IPS-NIHi7 (cell line): ENCODE data around the gene RAB15.

Source experiments
- DNase-seq: peaks from one replicate; pipeline ENCODE4 v3.0.0; 2012; ENCODE audit warnings: mixed read lengths; ENCODE audit errors: extremely low spot score

The RAB15 gene

DNA sequence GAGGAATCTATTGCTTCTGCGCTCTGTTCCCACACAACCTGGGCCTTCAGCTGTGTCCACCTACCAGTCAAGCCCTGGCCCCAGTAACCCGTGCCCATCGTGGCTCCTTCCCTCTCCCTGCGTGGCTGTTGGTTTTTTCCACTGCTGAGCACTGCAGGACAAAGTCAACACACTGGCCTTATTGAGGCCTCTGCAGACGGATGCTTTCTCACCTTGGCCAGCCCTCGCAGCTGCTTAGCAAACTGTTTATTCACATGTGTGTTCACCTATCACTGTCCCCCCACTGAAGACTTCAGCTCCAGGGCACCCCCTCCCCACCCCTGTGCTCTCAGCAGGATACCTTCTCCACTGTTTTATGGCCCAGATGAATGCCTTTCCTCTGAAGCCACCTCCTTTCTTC is 16.8 kb downstream of the RAB15 start:
- no peak for DNase-seq

DNA sequence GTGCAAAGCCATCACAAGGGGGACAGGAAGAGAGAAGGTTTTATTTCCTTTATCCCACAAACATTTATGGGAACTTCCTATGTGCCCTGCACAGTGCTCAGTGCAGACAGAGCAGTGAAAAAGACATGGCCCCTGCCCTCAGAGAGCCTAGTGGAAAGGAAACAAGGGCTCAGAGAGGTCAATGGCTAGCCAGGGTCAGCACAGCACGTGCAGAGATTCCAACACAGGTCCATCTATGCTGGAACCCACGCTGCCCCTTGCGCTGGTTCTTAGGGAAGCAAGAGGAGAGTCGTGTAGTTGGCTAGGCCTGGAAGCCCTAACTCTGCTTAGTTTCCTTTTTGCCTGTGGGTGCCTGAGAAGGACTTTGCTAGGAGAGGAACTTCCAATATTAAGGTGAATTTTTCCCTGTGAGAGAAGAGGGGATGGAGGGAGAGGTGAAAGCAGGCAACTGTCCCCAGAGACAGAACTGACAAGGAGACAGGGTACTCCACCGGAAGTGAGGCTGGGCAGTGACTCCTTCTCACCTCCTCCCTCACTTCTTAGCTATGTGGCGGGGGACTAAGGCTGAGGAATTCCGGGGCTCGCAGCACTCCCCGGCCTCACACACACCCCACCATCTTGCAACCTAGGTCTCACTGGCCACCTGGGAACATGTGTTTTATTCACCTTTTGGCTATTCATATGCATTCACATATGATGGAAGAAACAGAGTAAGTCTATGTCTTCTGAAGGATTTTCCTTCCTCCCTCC is 17.5 kb downstream of the RAB15 start:
- no peak for DNase-seq

DNA sequence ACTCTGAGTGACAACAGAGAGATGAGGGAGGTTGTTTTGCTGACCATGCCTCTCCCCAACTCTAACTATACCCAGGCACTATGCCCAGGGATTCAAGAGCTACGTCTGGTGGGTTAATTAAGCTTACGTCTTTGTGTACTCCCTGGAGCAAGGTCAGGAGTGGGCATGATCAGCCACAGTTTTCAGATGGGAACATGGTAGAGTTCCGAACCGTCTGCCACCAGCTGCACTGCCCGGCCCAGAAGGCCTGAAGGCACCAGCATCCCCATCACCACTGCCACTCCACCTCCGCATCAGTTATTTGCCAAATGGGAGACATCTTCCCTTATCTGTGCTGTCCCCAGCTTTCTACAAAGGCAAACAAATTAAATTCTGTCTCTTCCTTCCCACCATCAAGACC is 18.5 kb downstream of the RAB15 start:
- DNase-seq: no peak

DNA sequence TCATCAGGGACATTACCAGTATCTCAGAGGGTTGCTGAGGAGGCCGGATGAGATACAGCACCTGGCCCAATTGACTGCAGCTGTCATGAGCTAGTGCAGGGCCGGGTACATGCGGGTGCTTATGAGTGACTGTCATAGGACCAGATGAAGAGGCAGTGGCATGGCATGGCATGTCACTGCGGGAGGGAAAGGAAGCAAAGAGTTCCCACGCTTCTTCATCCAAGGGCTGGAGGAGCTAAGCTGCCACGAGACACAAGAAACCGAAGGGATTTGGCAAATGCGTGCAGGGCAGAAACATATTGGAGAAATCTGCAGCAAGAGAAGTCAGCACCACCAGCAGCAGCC is 18.9 kb downstream of the RAB15 start:
- DNase-seq: no peak

DNA sequence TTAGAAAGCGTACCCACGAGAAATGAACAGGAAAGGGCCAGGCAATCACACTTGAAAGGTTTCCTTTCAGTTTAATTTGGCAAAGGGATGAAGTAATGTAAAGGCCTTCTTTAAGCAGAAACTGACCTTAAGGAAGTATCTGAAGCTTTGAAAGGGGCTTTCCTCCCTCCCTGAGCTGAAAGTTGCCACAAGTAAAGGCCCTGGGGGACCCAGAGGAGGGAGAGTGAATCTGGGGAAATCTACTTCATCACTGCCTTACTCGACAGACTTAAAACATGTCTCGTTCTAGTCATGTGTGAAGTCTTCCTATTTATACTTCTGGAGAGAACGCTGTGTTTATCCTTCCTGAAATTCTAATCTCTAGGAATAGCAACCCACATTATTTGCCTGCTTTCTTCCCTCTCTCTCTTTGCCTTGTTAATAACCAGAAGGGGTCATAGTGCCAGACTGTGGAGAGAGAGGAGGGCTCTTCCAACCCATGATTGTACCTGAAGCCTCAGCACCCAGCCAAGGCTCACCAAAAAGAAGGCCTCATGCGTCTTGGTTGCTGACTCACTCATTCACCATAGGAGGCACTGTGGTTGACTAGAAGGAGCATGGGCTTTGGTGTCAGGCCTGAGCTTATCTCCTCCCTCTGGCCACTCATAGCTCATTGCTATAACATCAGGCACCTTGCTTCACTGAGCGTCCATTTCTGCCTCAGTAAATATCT is 19.4 kb downstream of the RAB15 start:
- peak; percentile 68 for DNase-seq

DNA sequence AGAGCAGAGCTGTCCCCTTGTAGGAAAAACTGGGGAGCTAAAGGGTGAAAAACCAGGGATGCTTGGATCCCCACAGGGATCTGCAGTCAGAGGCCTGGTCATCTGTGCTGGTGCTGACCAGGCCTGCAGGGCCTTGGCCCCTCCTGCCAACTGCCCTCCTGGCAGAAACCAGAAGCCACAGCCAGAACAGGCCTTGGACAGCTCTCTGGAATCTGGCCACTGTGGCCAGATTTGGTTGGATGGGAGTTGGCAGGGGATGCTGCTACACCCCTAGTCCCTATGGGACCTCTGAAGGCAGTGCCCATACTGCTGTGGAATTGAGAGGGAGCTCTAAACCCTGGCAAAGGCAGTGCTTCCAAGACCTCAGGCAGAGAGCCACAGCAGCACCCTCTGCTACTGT is 20.4 kb downstream of the RAB15 start:
- no peak for DNase-seq

DNA sequence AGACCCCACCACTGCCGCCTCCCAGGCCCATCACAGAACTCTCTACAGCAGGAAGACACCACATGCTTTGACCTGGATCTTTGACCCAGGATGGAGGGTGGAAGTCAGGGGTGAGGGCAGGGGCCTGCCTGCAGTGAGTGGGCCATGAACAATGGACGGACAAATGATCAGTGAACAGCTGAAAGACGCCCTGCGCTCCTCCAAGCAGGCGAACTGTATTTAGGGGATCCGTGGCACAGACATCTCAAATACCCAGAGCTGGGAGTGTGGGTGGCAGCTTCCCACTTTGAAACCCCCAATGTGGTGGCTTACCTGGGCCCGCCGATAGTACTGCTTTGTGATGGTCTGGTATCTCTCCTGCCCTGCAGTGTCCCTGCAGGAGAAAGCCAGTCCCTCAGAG is 20.8 kb downstream of the RAB15 start:
- DNase-seq: no peak

DNA sequence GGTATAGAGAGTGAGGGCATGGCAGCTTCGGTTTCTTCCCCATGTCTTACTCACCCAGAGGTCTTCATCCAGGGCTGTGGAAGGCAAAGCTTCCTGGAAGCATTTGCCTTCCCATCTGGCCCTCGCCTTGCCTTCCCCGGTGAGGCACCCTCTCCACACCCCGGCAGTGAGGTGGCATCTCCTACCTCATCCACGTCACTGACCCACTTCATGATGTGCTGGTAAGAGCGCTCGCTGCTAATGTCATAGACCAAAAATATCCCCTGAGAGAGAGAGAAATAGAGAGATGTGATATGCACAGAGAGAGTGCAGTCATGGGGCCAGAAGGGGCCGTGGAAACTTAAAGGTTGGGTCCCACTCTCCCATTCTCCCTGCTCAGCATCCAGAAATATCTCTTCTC is 21.2 kb downstream of the RAB15 start:
- DNase-seq: no peak

DNA sequence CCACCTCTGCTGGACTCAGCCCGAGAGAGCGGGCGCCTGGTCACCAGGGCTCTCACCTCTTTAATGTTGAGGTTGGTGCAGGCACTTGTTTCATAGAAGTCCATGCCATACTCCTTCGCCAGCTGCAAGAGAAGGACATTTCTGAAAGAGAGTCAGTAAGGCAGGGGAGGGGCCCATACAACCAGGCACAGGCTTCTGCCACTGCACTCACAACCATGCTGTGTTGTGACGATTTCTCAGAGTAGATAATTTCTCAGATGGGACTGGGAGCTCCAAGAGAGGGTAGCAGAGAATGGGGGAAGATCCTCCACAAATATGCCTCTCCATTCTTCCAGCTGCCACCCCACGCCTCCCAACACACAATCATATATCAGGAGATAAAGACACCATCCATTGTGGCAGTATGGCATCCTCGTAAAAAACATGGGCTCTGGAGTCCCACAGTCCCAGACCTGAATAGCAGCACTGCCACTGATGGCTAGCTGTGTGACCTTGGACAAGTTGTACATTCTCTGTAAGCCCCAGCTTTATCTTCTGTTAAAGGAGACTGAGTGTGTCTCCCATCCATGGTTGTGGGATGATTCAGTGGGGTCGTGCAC is 23.4 kb downstream of the RAB15 start:
- no peak for DNase-seq

DNA sequence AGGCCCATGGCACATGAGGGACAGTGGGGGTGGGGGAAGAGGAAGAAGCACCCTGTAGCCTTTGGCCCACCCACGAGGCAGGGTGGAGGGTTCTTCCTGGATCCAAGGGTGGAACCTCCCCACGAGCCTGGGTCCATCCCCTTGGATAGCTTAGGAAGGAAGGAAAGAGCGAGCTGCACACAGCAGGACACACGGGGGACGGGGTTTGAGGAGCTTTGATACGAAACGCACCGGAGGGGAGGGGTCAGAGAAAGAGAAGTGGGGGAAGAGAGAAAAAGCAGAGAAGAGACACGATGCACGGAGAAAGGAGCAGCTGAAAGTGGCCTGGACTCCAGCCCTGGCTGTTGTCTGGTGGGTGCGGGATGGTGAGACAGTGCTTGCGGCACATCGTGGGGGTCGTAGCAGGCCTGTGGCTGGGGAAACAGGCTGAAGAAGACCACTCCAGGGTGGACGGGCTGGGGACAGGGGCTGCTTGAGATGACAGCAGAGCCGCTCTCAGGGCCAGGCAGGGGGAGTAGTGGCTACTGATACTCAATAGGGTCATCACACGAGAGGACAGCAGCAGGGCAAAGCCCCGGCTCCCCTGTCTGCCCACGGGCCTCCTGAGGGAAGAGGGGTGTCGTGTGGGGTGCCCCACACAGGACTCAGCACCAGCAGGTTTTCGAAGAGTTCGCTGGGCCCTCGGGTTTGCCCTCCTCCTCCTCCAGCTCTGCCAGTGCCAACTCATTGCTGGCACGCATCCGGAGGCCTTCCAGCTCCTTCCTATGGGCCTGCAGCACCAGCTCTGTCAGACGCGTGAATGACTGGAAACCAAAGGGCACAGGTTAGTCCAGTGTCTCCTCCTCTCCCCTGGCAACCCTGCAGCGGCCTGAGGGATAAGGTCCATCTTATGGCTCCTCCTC is 24.2 kb downstream of the RAB15 start:
- DNase-seq: no peak

DNA sequence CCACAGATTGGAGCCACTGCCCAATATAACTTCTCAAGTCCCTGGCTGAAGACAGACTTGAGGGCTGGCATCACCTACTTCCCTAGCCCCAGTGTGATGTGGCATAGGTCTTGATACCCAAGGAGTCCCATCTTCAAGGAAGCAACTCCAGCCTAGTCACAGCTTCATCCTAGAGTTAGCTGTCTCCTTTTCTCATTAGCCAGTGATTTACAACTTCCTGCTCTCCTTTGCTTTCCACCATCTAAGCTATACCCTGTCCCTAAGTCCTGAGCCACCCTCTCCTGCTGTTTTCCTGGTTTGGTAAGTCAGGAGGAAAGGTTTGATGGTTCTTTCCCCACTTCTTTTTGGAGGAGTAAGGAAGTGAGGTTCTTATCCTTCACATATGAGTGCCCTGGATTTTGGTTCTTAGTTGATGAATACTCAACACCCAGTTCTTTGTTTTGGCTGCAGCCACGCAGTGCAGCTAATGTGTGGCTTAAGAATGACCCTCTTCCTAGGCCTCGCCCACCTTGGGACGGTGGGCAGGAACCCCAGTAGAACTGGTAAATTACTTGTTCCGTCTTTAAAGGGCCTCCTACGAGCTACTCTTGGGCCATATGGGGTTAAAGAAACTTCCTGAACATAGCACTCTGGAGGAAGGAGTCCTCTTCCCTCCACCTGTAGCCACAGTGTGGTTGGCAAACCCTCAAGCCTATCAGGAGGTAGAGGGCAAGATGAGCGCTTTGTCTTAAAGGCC is 25.7 kb downstream of the RAB15 start:
- no peak for DNase-seq

DNA sequence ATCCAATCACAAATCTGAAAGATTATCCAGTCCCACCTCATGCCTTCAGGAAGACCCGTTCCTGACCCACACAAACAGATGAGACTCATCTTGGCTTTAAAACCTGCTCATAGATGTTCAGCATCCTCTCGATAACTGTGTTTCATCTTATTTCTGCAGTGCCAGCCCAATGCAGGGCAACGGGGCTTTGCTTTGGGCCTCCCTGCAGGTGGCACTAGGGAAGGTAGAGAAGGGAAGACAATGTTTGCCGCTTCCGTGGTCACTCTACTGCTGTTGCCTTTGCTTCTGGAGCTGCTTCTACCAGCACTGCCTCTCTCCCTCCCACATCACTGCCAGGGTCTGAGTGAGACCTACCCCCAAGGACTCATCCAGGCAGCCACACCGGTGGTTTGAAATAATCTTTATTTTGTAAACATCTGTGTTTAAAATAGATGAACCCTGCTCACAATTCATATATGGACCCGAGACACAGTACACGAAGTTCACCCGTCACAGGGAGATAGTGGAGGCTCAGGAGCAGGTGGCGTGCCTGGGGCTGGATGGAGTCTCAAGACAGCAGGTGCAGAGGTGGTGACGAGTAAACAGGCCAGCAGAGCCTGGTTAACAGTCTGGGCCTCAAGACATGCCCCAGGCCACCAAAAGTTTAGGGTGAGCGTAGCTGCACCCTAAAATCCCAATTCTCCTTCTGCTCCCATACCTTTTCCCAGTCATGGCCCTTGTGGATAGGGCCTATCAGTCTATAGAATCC is 26.5 kb downstream of the RAB15 start:
- no peak for DNase-seq

DNA sequence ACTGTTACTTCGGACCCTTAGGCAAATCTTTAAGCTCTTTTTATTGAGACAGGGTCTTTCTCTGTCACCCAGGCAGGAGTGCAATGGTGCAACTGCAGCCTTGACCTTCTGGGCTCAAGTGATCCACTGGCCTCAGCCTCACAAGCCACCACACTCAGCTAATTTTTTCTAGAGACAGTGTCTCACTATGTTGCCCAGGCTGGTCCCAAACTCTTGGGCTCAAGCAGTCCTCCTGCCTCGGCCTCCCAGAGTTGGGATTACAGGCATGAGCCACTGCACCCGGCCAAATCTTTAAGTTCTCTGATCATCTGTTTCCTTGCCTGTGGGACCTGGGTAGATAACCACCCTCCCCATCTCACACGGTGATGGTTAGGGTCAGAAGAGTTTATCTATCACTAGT is 27.3 kb downstream of the RAB15 start:
- DNase-seq: no peak

DNA sequence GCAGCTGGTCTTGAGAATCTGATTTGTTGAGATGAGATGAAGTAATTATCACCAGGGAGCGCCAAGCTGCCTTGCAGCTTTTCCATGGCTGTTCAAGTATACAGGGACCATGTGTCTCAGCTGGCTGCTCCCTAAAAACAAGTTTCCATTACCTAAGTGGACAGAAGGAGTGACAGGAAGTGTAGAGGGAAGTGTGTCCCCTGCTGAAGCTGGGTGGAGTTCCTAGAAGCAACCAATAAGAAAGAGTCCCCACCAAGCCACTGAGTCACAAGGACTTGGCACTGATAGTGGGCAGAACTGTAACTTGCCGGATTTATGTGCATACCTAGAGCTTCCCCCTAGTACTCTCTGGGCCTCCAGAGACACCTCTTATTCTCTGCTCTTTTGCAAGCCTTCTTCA is 28.1 kb downstream of the RAB15 start:
- no peak for DNase-seq

DNA sequence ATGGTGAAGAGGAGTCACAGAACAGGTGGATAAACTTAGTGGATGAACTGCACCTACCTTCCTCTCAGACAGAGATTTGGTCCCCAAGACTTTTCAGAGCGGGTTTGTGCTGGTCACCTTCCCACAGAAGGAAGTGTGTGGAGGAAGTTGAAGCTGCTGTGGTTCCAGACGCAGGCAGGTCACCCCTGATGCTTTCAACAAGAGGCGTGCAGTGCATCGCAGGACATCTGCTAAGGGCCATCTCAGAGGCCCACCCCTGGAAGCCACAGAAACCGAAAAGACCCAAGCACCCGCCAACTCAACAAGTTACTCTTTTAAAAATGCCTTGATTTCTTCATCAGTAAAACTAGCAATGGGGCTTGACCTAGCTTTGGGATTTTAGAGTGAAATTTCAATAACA is 28.6 kb downstream of the RAB15 start:
- no peak for DNase-seq

DNA sequence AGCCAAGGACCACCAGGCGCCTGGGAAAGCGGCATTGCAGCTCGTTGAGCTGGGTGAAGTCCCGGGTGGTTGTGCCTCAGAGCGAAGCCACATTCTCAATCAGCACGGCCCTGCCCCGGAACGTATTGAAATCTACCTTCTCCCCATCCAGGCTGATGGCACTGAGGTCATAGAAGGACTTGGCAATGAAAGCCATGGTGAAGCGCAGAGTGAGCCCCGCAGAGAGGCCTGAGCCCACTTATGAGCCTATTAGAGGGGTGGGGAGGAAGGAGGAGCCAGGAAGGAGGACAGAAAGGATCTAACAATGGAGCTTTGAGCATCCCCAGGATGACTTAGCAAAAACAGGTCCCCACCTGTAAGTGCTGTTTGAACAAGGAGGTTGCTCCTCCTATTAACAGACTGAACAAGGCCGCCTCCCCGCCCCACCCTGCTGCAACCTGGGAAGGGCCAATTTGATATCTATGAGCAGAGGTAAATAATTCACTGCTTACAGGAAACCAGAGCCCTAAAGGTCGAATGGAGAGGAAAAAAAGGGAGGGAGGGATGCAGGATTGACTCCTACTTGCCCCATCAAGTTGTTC is 29.5 kb downstream of the RAB15 start, which contains the start of gene GPX2:
GPX2 (minus strand) TSS at position 215 of the 581 bp plus-strand sequence; CDS start at position 196, 19 bp downstream.
- no peak for DNase-seq

DNA sequence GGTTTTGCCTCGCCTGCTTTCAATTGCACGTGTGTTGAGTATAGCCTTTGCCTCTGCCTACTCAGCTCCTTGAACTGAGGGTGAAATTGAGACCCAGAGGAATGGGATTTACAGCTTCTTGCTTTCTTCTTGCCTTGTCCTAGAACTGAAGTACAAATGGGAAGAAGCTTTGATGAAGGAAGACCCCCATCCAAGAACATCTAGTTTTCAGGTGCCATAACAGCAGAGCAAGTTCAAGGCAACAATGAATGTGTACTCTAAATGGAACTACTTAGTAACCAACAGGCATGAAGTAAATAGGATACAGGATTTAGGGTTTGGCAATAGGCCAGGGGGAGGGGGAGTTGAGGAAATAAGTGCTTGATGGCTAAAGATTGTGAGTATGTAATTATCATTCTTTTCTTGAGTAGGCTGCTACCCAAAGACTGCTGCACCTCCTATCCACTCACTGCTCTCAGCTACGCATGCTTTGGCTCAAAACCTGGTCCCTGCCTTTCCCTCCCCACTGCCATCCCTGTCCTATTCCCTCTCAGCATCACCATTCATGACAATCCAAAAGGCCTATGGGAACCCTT is 31.7 kb downstream of the RAB15 start:
- DNase-seq: no peak

DNA sequence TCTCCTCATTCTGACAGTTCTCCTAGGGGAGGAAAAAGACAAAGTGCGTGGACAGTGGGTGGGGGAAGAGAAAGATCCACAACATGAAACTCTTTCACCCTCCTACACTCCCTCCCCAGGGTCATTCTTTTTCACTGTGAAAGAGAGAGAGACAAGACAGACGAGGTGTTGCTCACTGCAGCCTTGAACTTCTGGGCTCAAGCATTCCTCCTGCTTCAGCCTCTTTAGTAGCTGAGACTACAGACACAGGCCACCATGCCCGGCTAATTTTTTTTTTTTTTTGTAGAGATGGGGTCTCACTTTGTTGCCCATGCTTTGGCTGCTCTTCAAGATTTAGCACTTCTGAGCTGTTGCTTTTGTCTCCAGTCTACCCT is 32.3 kb downstream of the RAB15 start:
- DNase-seq: no peak

DNA sequence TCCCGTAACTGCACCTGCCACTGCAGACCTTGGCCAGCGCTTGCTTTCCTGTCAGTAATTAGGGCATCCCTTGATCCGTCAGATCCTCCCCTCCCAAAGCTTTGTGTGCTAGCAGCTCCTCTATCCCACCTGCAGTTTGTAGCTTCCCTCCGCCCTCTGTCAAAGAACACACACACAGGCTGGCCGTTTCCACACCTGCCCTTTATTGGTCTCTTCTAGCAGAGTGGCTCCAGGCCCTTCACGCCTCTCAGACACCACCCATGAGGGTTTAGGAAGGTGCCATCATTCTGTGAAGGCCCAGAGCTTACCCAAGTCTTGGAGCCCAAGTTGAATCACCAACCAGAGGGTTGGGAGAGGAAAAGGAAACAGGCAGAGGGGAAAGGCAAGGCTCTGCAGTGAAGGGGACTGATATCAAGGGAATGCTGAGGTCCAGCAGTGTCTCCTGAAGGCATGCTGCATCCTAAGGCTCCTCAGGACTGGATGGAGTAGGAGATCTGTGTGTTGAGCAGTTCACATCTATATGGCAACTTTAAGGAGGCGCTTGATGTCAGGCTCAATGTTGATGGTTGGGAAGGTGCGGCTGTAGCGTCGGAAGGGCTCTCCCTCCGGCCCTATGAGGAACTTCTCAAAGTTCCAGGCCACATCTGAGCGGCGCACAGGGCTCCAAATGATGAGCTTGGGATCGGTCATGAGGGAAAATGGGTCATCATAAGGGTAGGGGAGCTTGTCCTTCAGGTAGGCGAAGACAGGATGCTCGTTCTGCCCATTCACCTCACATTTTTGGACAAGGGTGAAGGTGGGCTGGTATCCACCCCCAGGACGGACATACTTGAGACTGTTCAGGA is 32.9 kb downstream of the RAB15 start:
- no peak for DNase-seq
